ENCODE measurements around the gene ADAT3. TPM values are rescaled to one million over a fixed set of nuclear protein-coding genes. Genes with fewer than 3 reads are reported as not detected.
A peak's percentile ranks its signal among the peaks of the same experiment; 100 is the strongest.

The ADAT3 gene
- total RNA-seq, 2 donors from 2014 or later = 9.9 to 13.8 TPM

DNA sequence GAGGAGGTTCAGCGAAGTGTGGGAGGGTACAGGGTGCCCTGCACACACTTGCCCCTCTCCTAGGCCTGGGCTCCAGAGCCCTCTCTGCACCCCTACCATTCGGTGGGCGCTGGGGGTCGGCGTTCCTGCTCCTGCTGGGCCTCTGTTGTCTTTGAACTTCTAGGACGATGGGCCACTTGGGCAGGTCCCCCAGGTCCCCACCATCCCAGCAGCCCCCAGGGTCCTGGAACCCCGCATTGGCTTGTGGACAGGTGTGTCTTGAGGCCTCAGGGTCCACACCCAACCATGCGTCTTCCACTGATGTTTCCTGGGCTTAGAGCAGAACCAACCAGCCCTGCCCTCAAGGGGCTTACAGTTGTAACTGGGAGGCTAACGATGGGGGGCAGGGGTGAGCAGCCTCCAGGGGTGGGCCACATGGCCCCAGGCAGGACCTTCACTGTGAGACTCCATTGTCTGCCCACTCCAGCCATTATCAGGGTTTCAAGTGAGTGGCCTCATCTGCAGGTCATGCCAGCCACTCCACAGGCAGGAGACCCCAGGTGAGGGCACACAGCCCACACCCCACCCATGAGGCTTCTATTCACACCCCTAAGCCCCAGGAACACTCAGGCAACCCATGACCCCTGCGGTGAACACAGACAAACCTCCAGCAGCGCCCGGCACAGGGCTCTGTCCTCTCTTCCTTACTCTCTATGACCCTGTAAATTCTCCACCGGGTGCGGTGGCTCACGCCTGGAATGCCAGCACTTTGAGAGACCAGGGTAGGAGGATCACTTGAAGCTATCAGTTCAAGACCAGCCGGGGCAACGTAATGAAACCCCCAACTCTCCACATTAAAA, 39.8 kb upstream of the ADAT3 start:
- peak overlapping the region; percentile 81 for H3K4me3 ChIP-seq (ENCODE audit: low read length)
- Mint-ChIP-seq H3K4me3 (peak overlapping the region; percentile 61), H3K27ac (peak overlapping the region; percentile 30), H3K36me3 (ENCODE audit: low read depth) (no peaks in the 10 kb centered on the region), H3K9me3 (no peaks in the 10 kb centered on the region), H3K4me1 (peaks cover 12% of the 10 kb centered on the region), H3K27me3 (ENCODE audit: insufficient read depth) (peaks cover 7% of the 10 kb centered on the region)
- H3K9me3 ChIP-seq (ENCODE audit: control insufficient read depth, low read length) = no peaks in the 10 kb centered on the region
- peak overlapping the region; percentile 80 for H3K9ac ChIP-seq (ENCODE audit: extremely low read depth, low read length, poor library complexity, severe bottlenecking)
- no peaks in the 10 kb centered on the region for H3K36me3 ChIP-seq (ENCODE audit: control insufficient read depth, insufficient read depth, low read length)
- peak overlapping the region; percentile 21 for H3K27ac ChIP-seq (ENCODE audit: low read depth, low read length)
- TF ChIP-seq CTCF (conservative IDR thresholded peaks at IDR 0.05) = no peak
- 89 to 97% methylated on average over 10 to 17 of the region's 17 CpGs for WGBS, 2 experiments (ENCODE audit: insufficient coverage in 1 of 2, insufficient read length in 1 of 2)
- H3K4me1 ChIP-seq (ENCODE audit: control insufficient read depth, insufficient read depth, low read length) = no peaks in the 10 kb centered on the region
- no peaks in the 10 kb centered on the region for H3K27me3 ChIP-seq (ENCODE audit: control insufficient read depth, insufficient read depth, low read length, poor library complexity, severe bottlenecking)
- no peak for DNase-seq

- no peak for DNase-seq
- WGBS, 2 experiments (ENCODE audit: insufficient coverage in 1 of 2, insufficient read length in 1 of 2) = 91 to 94% methylated on average over 5 to 8 of the region's 8 CpGs
- TF ChIP-seq CTCF (conservative IDR thresholded peaks at IDR 0.05) = no peak
- Histone ChIP-seq H3K9me3 (ENCODE audit: control insufficient read depth, low read length) (no peaks in the 10 kb centered on the region), H3K4me3 (ENCODE audit: low read length) (no peak overlapping the region), H3K27me3 (ENCODE audit: control insufficient read depth, insufficient read depth, low read length, poor library complexity, severe bottlenecking) (no peaks in the 10 kb centered on the region), H3K27ac (ENCODE audit: low read depth, low read length) (no peak overlapping the region), H3K9ac (ENCODE audit: extremely low read depth, low read length, poor library complexity, severe bottlenecking) (no peak overlapping the region), H3K36me3 (ENCODE audit: control insufficient read depth, insufficient read depth, low read length) (no peaks in the 10 kb centered on the region), H3K4me1 (ENCODE audit: control insufficient read depth, insufficient read depth, low read length) (peaks cover 11% of the 10 kb centered on the region)
- H3K36me3 Mint-ChIP-seq (ENCODE audit: low read depth) = peaks cover 2% of the 10 kb centered on the region
- H3K4me1 Mint-ChIP-seq = peaks cover 6% of the 10 kb centered on the region
- no peak overlapping the region for H3K4me3 Mint-ChIP-seq
- no peak overlapping the region for H3K27ac Mint-ChIP-seq
- no peaks in the 10 kb centered on the region for H3K9me3 Mint-ChIP-seq
- H3K27me3 Mint-ChIP-seq (ENCODE audit: insufficient read depth) = peaks cover under 1% of the 10 kb centered on the region
These were observed 38.4 kb upstream of the ADAT3 start for GRCh38 chr19:1866693-1867348.

- Mint-ChIP-seq H3K4me3 (no peak overlapping the region), H3K27ac (no peak overlapping the region), H3K36me3 (ENCODE audit: low read depth) (peaks cover 2% of the 10 kb centered on the region), H3K4me1 (peaks cover 6% of the 10 kb centered on the region), H3K27me3 (ENCODE audit: insufficient read depth) (no peaks in the 10 kb centered on the region), H3K9me3 (no peaks in the 10 kb centered on the region)
- no peak for DNase-seq
- H3K27ac ChIP-seq (ENCODE audit: low read depth, low read length) = no peak overlapping the region
- TF ChIP-seq CTCF (conservative IDR thresholded peaks at IDR 0.05) = no peak
- H3K36me3 ChIP-seq (ENCODE audit: control insufficient read depth, insufficient read depth, low read length) = no peaks in the 10 kb centered on the region
- peaks cover 11% of the 10 kb centered on the region for H3K4me1 ChIP-seq (ENCODE audit: control insufficient read depth, insufficient read depth, low read length)
- H3K4me3 ChIP-seq (ENCODE audit: low read length) = no peak overlapping the region
- no peaks in the 10 kb centered on the region for H3K9me3 ChIP-seq (ENCODE audit: control insufficient read depth, low read length)
- H3K9ac ChIP-seq (ENCODE audit: extremely low read depth, low read length, poor library complexity, severe bottlenecking) = no peak overlapping the region
- H3K27me3 ChIP-seq (ENCODE audit: control insufficient read depth, insufficient read depth, low read length, poor library complexity, severe bottlenecking) = no peaks in the 10 kb centered on the region
- 95 to 100% methylated on average over 2 to 9 of the region's 9 CpGs for WGBS, 2 experiments (ENCODE audit: insufficient coverage in 1 of 2, insufficient read length in 1 of 2)
These were observed 37.9 kb upstream of the ADAT3 start for GRCh38 chr19:1867349-1867724.

Measured in endodermal cell (in vitro differentiated cells).